ENCODE measurements around the gene PWWP2B.

PWWP2B gene

DNA sequence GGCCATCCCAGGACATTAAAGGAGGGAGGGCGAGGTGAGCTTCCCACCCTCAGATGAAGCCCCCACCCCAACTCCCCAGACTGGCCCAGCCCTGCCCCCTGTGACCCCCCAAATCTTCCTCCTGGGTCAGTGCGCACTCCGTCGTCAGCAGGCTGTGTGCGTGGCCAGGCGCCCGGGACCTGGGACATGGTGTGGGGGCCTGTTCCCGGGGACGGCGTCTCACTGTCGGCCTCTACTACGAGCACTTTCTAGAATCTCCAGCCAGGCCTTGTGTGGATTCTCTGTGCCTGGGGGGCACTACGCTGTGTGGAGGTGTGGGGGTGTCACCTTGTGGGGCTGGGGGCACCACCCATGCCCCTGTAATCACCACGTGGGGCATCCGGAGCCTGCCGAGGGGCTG lies 9.8 kb downstream of the PWWP2B start:
- H3K9ac ChIP-seq (ENCODE audit: low read length) = peak overlapping the region; percentile 53
- H3K4me3 ChIP-seq (ENCODE audit: low read depth in 1 of 2, low read length in 2 of 2) = no peak overlapping the region

GRCh38 chr10:132407243-132407746 lies 10.3 kb downstream of the PWWP2B start:
- Histone ChIP-seq H3K4me1 (ENCODE audit: insufficient read depth, low read length) (peaks cover 44% of the 10 kb centered on the region), H3K9me3 (ENCODE audit: low read length) (no peaks in the 10 kb centered on the region), H3K4me3 (ENCODE audit: low read depth in 1 of 2, low read length in 2 of 2) (peak overlapping the region in 1 of 2 donors; percentile 41), H3K27me3 (ENCODE audit: control insufficient read depth in 1 of 2, insufficient read depth in 2 of 2, low read length in 2 of 2) (no peaks in the 10 kb centered on the region), H3K36me3 (ENCODE audit: insufficient read depth, low read length) (peaks cover 10% of the 10 kb centered on the region), H3K9ac (ENCODE audit: low read length) (peak overlapping the region; percentile 53), H3K27ac (ENCODE audit: low read depth, low read length) (peak overlapping the region; percentile 99)

More for the DNA sequence above, 9.8 kb downstream of the PWWP2B start:
- H3K4me1 ChIP-seq (ENCODE audit: insufficient read depth, low read length) = peaks cover 42% of the 10 kb centered on the region
- peaks cover 10% of the 10 kb centered on the region for H3K36me3 ChIP-seq (ENCODE audit: insufficient read depth, low read length)
- no peaks in the 10 kb centered on the region for H3K27me3 ChIP-seq (ENCODE audit: control insufficient read depth in 1 of 2, insufficient read depth in 2 of 2, low read length in 2 of 2)
- H3K27ac ChIP-seq (ENCODE audit: low read depth, low read length) = peak overlapping the region; percentile 99
- no peaks in the 10 kb centered on the region for H3K9me3 ChIP-seq (ENCODE audit: low read length)

- no peaks in the 10 kb centered on the region for H3K27me3 ChIP-seq (ENCODE audit: control insufficient read depth in 1 of 2, insufficient read depth in 2 of 2, low read length in 2 of 2)
- peaks cover 10% of the 10 kb centered on the region for H3K36me3 ChIP-seq (ENCODE audit: insufficient read depth, low read length)
- H3K4me3 ChIP-seq (ENCODE audit: low read depth in 1 of 2, low read length in 2 of 2) = peak overlapping the region in 1 of 2 donors; percentile 41
- peak overlapping the region; percentile 99 for H3K27ac ChIP-seq (ENCODE audit: low read depth, low read length)
- H3K9ac ChIP-seq (ENCODE audit: low read length) = peak overlapping the region; percentile 53
- H3K9me3 ChIP-seq (ENCODE audit: low read length) = no peaks in the 10 kb centered on the region
- H3K4me1 ChIP-seq (ENCODE audit: insufficient read depth, low read length) = peaks cover 49% of the 10 kb centered on the region
Observed at GRCh38 chr10:132407846-132408278, 10.9 kb downstream of the PWWP2B start.

GRCh38 chr10:132408367-132408781 lies 11.4 kb downstream of the PWWP2B start:
- Histone ChIP-seq H3K36me3 (ENCODE audit: insufficient read depth, low read length) (peaks cover 10% of the 10 kb centered on the region), H3K27ac (ENCODE audit: low read depth, low read length) (peak overlapping the region; percentile 99), H3K4me1 (ENCODE audit: insufficient read depth, low read length) (peaks cover 52% of the 10 kb centered on the region), H3K27me3 (ENCODE audit: control insufficient read depth in 1 of 2, insufficient read depth in 2 of 2, low read length in 2 of 2) (no peaks in the 10 kb centered on the region), H3K4me3 (ENCODE audit: low read depth in 1 of 2, low read length in 2 of 2) (peak overlapping the region in 1 of 2 donors; percentile 41), H3K9ac (ENCODE audit: low read length) (peak overlapping the region; percentile 27), H3K9me3 (ENCODE audit: low read length) (no peaks in the 10 kb centered on the region)

GRCh38 chr10:132408823-132409666 lies 12.0 kb downstream of the PWWP2B start:
- Histone ChIP-seq H3K27me3 (ENCODE audit: control insufficient read depth in 1 of 2, insufficient read depth in 2 of 2, low read length in 2 of 2) (no peaks in the 10 kb centered on the region), H3K9me3 (ENCODE audit: low read length) (no peaks in the 10 kb centered on the region), H3K4me1 (ENCODE audit: insufficient read depth, low read length) (peaks cover 59% of the 10 kb centered on the region), H3K27ac (ENCODE audit: low read depth, low read length) (peak overlapping the region; percentile 99), H3K9ac (ENCODE audit: low read length) (peak overlapping the region; percentile 27), H3K4me3 (ENCODE audit: low read depth in 1 of 2, low read length in 2 of 2) (peak overlapping the region in 1 of 2 donors; percentile 38), H3K36me3 (ENCODE audit: insufficient read depth, low read length) (peaks cover 10% of the 10 kb centered on the region)

DNA sequence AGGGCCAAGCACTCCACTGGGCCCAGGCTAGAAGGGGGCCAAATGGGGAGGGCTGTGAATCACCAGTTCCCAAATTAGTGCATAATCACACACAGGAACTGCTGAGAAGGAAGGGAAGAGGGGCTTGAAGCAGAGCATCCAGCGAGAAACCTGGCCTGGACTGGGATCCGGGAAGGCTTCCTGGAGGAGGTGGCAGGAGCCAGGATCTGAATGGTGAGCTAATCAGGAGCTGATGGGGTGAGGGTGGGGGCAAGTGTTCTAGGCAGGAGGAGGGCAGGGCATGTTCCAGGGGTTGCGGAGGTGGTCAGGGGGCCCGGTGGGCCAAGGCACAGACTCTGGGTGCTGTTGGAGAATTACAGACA lies 12.6 kb downstream of the PWWP2B start:
- no peak overlapping the region for H3K9ac ChIP-seq (ENCODE audit: low read length)

GRCh38 chr10:132410056-132410778 lies 13.2 kb downstream of the PWWP2B start:
- Histone ChIP-seq H3K4me3 (ENCODE audit: low read depth in 1 of 2, low read length in 2 of 2) (no peak overlapping the region), H3K27ac (ENCODE audit: low read depth, low read length) (no peak overlapping the region), H3K27me3 (ENCODE audit: control insufficient read depth in 1 of 2, insufficient read depth in 2 of 2, low read length in 2 of 2) (no peaks in the 10 kb centered on the region), H3K9me3 (ENCODE audit: low read length) (no peaks in the 10 kb centered on the region), H3K4me1 (ENCODE audit: insufficient read depth, low read length) (peaks cover 70% of the 10 kb centered on the region), H3K36me3 (ENCODE audit: insufficient read depth, low read length) (peaks cover 10% of the 10 kb centered on the region), H3K9ac (ENCODE audit: low read length) (no peak overlapping the region)

More for the DNA sequence above, 12.6 kb downstream of the PWWP2B start:
- Histone ChIP-seq H3K4me3 (ENCODE audit: low read depth in 1 of 2, low read length in 2 of 2) (no peak overlapping the region), H3K36me3 (ENCODE audit: insufficient read depth, low read length) (peaks cover 10% of the 10 kb centered on the region), H3K4me1 (ENCODE audit: insufficient read depth, low read length) (peaks cover 65% of the 10 kb centered on the region), H3K27me3 (ENCODE audit: control insufficient read depth in 1 of 2, insufficient read depth in 2 of 2, low read length in 2 of 2) (no peaks in the 10 kb centered on the region), H3K9me3 (ENCODE audit: low read length) (no peaks in the 10 kb centered on the region), H3K27ac (ENCODE audit: low read depth, low read length) (no peak overlapping the region)

DNA sequence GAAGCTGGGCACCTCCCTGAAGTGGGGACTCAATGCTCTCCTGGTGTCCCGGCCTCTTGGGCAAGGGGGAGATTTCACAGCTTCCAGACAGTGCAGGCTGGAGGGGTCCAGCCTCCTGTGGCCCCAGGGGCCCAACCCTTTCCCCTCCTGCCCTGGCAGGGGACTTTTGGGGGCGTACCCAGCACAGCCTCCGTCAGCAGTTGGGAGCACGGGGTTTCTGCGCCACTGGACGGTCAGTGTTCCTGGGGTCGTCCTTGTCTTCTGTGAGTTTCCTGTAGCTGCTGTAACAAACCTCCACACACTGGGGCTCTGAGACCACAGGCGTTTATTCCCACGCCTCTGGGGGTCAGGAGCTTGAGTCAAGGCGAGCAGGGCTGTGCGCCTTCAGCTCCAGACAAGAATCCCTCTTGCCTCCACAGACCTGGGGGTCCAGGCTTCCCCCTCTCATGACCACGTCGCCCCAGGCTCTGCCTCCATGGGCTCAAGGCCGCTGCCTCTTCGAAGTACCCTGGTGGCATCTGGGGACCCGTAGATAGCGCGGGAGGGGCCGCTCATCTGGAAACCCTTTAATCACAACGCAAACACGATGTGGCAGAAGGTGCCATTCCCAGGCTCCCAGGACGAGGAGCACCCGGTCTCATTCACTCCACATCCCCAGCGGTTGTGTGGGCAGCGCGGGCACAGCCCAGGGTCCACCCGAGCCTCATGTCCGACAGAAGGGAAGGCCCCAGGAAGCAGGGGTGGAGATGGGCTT lies 14.0 kb downstream of the PWWP2B start:
- peaks cover 78% of the 10 kb centered on the region for H3K4me1 ChIP-seq (ENCODE audit: insufficient read depth, low read length)
- peak overlapping the region; percentile 39 for H3K27ac ChIP-seq (ENCODE audit: low read depth, low read length)
- H3K36me3 ChIP-seq (ENCODE audit: insufficient read depth, low read length) = peaks cover 6% of the 10 kb centered on the region
- H3K27me3 ChIP-seq (ENCODE audit: control insufficient read depth in 1 of 2, insufficient read depth in 2 of 2, low read length in 2 of 2) = no peaks in the 10 kb centered on the region
- H3K9me3 ChIP-seq (ENCODE audit: low read length) = no peaks in the 10 kb centered on the region
- H3K9ac ChIP-seq (ENCODE audit: low read length) = no peak overlapping the region
- H3K4me3 ChIP-seq (ENCODE audit: low read depth in 1 of 2, low read length in 2 of 2) = peak overlapping the region in 1 of 2 donors; percentile 27

DNA sequence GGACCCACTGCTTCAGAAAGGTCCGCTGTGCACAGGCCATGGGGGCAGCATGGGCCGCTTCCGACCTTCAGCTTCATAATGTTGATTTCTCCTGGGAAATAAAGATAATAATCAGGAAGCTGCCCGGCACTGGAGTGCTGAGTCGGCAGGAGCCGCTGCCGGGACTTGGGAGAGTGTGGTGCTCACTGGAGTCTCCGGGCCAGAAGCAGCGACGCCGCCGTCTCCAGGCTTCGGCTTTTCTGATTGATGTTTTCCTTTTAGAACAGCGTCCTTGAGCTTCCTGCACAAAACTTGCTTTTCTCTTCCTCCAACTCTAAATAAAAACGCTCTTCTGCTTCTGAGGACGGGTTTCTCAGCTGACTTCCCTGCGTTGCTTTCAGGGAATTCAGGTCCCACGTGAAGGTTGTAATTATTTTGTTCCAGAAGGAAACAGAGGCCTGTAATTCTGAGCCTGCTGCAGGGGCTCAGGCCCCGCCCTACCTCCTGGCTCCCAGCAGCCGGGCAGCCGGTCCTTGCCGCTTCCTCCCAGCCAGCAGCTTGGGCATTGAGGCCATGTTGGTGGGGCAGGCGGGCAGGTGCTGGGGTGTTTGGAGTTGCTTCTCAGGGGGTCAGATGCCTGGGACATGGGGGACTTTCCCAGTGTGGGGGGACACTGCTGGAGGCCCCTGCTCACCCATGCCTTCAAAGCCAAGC lies 14.7 kb downstream of the PWWP2B start:
- H3K9ac ChIP-seq (ENCODE audit: low read length) = no peak overlapping the region
- H3K4me1 ChIP-seq (ENCODE audit: insufficient read depth, low read length) = peaks cover 78% of the 10 kb centered on the region
- H3K4me3 ChIP-seq (ENCODE audit: low read depth in 1 of 2, low read length in 2 of 2) = peak overlapping the region in 1 of 2 donors; percentile 27
- peaks cover 5% of the 10 kb centered on the region for H3K36me3 ChIP-seq (ENCODE audit: insufficient read depth, low read length)
- H3K27me3 ChIP-seq (ENCODE audit: control insufficient read depth in 1 of 2, insufficient read depth in 2 of 2, low read length in 2 of 2) = no peaks in the 10 kb centered on the region
- peak overlapping the region; percentile 39 for H3K27ac ChIP-seq (ENCODE audit: low read depth, low read length)
- no peaks in the 10 kb centered on the region for H3K9me3 ChIP-seq (ENCODE audit: low read length)

DNA sequence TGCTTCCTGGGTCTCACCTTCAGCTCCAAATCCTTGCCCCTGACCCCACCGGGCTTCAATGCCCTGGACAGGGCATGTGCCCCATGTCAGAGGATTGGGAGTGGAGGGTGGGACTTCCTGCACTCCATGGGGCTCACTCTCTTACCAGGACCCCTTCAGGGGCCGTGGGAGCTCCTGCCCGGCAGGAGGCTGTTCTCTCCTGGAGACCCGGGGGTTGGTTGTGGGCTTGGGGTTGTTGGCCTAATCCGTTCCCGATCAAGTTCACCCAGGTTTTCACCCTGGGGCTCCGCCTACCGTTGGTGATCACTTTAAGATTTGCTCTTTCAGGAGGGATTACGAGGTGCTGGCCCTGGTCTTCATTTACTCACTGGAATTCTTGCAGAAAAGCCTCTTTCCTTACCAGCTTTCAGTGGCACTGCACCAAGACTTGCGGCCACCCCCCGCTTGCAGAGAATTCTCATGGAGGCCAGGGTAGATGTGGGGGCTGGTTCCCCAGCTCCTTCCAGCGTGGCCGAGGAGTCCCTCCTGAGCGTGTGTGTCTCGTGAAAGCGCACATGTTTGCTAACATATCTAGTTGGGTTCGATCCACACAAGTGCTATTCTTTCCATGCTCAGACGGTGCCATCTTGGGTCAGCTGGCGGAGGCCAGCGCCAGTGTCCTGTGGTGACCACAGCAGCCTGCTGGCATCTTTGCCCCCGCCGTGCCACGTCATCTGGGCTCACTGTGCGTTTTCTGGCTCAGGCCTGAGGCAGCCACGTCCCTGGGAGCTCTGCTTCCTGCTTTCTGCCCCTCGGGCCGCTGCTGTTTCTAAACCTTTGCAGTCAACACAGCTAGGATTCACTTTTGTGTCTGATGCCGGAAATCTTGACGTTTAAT lies 15.6 kb downstream of the PWWP2B start:
- H3K9ac ChIP-seq (ENCODE audit: low read length) = no peak overlapping the region
- peak overlapping the region; percentile 39 for H3K27ac ChIP-seq (ENCODE audit: low read depth, low read length)
- H3K27me3 ChIP-seq (ENCODE audit: control insufficient read depth in 1 of 2, insufficient read depth in 2 of 2, low read length in 2 of 2) = no peaks in the 10 kb centered on the region
- H3K9me3 ChIP-seq (ENCODE audit: low read length) = no peaks in the 10 kb centered on the region
- peak overlapping the region in 1 of 2 donors; percentile 27 for H3K4me3 ChIP-seq (ENCODE audit: low read depth in 1 of 2, low read length in 2 of 2)
- H3K4me1 ChIP-seq (ENCODE audit: insufficient read depth, low read length) = peaks cover 70% of the 10 kb centered on the region
- peaks cover 5% of the 10 kb centered on the region for H3K36me3 ChIP-seq (ENCODE audit: insufficient read depth, low read length)
